ENCODE data around the gene MRNIP. TPM values are rescaled to one million over a fixed set of nuclear protein-coding genes. Genes with fewer than 3 reads are reported as not detected.

Gene MRNIP
- total and polyA plus RNA-seq, 4 donors, result 5.4 to 12.0 (median 7.3) TPM

DNA sequence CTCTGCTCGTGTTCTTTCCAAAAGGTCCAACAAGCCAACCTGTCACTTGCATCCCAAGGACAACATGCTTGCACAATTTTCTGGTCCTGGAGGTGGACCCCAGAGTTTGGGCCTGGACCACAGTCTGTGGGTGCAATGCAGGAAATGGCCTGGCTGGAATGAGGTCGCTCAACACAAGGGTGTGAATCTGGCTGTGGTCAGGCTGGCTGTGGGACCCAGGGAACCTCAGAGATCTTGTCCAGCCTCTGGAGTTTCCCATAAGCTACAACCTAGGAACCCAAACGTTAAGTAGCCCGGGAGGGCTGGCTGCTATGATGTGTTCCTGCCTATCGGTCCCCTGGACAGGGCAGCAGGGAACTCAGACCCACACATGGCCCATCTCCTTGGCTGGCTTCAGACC is 33.6 kb upstream of the MRNIP start:
- Histone ChIP-seq H3K4me1 (ENCODE audit: control insufficient read depth in 4 of 4, insufficient read depth in 4 of 4, low read length in 3 of 4) (peaks cover 0 to 12% (median 0%) of the 10 kb centered on the region in 4 donors), H3K27ac (ENCODE audit: low read depth in 1 of 2, low read length in 2 of 2) (no peak overlapping the region), H3K27me3 (ENCODE audit: control insufficient read depth in 4 of 4, insufficient read depth in 4 of 4, low read length in 3 of 4) (no peaks in the 10 kb centered on the region), H3K36me3 (ENCODE audit: control insufficient read depth in 4 of 4, insufficient read depth in 3 of 4, low read depth in 1 of 4, low read length in 3 of 4) (peaks cover 20 to 68% (median 55%) of the 10 kb centered on the region in 4 donors), H3K9me3 (ENCODE audit: control insufficient read depth in 4 of 4, low read length in 3 of 4) (no peaks in the 10 kb centered on the region), H3K9ac (ENCODE audit: low read depth in 1 of 2, low read length in 2 of 2) (no peak overlapping the region), H3K4me3 (ENCODE audit: low read depth in 1 of 3, low read length in 3 of 3) (no peak overlapping the region)
- WGBS, result 92% methylated on average over 5 of the region's 5 CpGs
- DNase-seq (ENCODE audit: low spot score), result no peak
- TF ChIP-seq SP1 (IDR thresholded peaks at IDR 0.05) (no peak), GABPA (IDR thresholded peaks at IDR 0.05 in 1 of 2, conservative IDR thresholded peaks at IDR 0.05 in 1 of 2) (no peak), FOXA1 (IDR thresholded peaks at IDR 0.05) (no peak), TAF1 (conservative IDR thresholded peaks at IDR 0.05) (no peak), RAD21 (IDR thresholded peaks at IDR 0.05) (no peak)
- TF ChIP-seq, protein P1, sequence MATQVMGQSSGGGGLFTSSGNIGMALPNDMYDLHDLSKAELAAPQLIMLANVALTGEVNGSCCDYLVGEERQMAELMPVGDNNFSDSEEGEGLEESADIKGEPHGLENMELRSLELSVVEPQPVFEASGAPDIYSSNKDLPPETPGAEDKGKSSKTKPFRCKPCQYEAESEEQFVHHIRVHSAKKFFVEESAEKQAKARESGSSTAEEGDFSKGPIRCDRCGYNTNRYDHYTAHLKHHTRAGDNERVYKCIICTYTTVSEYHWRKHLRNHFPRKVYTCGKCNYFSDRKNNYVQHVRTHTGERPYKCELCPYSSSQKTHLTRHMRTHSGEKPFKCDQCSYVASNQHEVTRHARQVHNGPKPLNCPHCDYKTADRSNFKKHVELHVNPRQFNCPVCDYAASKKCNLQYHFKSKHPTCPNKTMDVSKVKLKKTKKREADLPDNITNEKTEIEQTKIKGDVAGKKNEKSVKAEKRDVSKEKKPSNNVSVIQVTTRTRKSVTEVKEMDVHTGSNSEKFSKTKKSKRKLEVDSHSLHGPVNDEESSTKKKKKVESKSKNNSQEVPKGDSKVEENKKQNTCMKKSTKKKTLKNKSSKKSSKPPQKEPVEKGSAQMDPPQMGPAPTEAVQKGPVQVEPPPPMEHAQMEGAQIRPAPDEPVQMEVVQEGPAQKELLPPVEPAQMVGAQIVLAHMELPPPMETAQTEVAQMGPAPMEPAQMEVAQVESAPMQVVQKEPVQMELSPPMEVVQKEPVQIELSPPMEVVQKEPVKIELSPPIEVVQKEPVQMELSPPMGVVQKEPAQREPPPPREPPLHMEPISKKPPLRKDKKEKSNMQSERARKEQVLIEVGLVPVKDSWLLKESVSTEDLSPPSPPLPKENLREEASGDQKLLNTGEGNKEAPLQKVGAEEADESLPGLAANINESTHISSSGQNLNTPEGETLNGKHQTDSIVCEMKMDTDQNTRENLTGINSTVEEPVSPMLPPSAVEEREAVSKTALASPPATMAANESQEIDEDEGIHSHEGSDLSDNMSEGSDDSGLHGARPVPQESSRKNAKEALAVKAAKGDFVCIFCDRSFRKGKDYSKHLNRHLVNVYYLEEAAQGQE (IDR thresholded peaks at IDR 0.05), result no peak

DNA sequence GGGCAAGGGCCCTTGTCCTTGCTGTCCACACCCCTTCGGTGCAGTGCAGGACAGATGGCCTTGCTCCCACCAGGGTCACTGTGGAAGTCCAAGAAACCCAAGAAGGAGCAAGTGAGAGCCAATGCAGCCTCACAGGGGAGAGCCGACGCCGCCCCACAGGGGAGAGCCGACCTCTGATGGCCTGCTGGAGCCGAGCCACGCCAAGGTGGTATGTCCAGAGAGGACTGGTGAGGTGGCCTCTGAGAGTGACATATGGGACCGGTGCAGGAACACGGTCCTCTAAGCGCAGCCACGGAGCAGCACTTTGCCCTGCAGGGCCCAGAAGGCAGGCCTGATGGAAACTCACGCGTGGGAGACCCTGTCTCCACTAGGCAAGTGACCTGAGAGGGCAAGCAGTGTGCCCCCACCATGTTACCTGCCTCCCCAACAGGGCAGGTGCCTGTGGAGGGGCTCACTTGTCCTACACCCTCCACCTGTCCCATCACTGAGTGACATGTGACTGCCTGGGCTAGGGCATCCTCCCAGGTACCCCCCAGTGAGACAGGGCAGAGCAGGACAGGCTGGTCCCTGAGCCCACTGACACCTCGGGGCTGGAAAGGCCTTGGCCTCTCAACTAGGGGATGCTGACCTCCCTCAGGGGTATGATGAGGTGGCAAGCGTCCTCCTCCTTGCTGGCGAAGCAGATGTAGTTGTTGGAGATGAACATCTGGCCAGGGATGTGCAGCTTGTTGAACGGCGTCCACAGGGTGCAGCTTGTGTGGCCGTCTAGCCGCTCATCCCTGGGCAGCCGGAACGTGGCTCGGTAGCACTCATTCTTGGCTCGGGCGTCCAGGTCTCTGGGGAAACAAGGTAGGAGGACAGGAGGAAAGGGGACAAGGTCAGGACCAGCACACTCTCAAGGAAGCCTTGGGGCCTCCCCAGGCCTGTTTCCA is 32.4 kb upstream of the MRNIP start:
- no peak overlapping the region for H3K4me3 ChIP-seq (ENCODE audit: low read depth in 1 of 3, low read length in 3 of 3)
- H3K4me1 ChIP-seq (ENCODE audit: control insufficient read depth in 4 of 4, insufficient read depth in 4 of 4, low read length in 3 of 4), result peaks cover 0 to 12% (median 0%) of the 10 kb centered on the region in 4 donors
- H3K9me3 ChIP-seq (ENCODE audit: control insufficient read depth in 4 of 4, low read length in 3 of 4), result no peaks in the 10 kb centered on the region
- TF ChIP-seq, protein P1 (IDR thresholded peaks at IDR 0.05), result no peak
- TF ChIP-seq ATF3 (IDR thresholded peaks at IDR 0.05) (no peak), FOXA2 (IDR thresholded peaks at IDR 0.05) (no peak), YY1 (IDR thresholded peaks at IDR 0.05) (no peak), RAD21 (IDR thresholded peaks at IDR 0.05) (no peak), FOXA1 (IDR thresholded peaks at IDR 0.05) (no peak), SP1 (IDR thresholded peaks at IDR 0.05) (no peak), HNF4G (IDR thresholded peaks at IDR 0.05) (no peak), RXRA (IDR thresholded peaks at IDR 0.05) (no peak), EGR1 (IDR thresholded peaks at IDR 0.05; ENCODE audit: low read depth in 2 of 2) (no peak), NR2F2 (IDR thresholded peaks at IDR 0.05) (no peak)
- no peak overlapping the region for H3K9ac ChIP-seq (ENCODE audit: low read depth in 1 of 2, low read length in 2 of 2)
- no peaks in the 10 kb centered on the region for H3K27me3 ChIP-seq (ENCODE audit: control insufficient read depth in 4 of 4, insufficient read depth in 4 of 4, low read length in 3 of 4)
- DNase-seq (ENCODE audit: low spot score), result no peak
- peaks cover 20 to 80% (median 61%) of the 10 kb centered on the region in 4 donors for H3K36me3 ChIP-seq (ENCODE audit: control insufficient read depth in 4 of 4, insufficient read depth in 3 of 4, low read depth in 1 of 4, low read length in 3 of 4)
- no peak overlapping the region for H3K27ac ChIP-seq (ENCODE audit: low read depth in 1 of 2, low read length in 2 of 2)
- WGBS, result 98% methylated on average over 25 of the region's 25 CpGs
